RWPE2 (cell line): Measurements from ENCODE around the gene CR1L.
"Not testable (repeated sequence)": the region's sequence is repeated elsewhere in the genome, so short reads cannot be mapped to it uniquely, and the experiment has no call there.

Experiments
- ATAC-seq: fragments of 200-7000 bp; cut with Tn5 transposase; 3 replicates; pipeline ENCODE4 v1.9.1; 2021; ENCODE audit warnings: low read depth
- DNase-seq: peaks from one replicate; pipeline ENCODE4 v3.0.0-alpha.2; 2020; ENCODE audit warnings: low spot score
- H3K27ac ChIP-seq: fragments of 450-650 bp; 2 replicates; pipeline ENCODE4 v1.5.1; 2017; ENCODE audit warnings: mild to moderate bottlenecking; ENCODE audit not compliant: poor library complexity, severe bottlenecking
- H3K27me3 ChIP-seq: fragments of 250-450 bp; sonication (Bioruptor Pico); 2 replicates; pipeline ENCODE4 v1.5.1; 2021; ENCODE audit warnings: mild to moderate bottlenecking, moderate library complexity; ENCODE audit not compliant: insufficient read depth, poor library complexity, severe bottlenecking
- H3K36me3 ChIP-seq: fragments of 250-450 bp; sonication (Bioruptor Pico); 2 replicates; pipeline ENCODE4 v1.5.1; 2020; ENCODE audit warnings: low read depth, mild to moderate bottlenecking, moderate library complexity
- H3K4me1 ChIP-seq: fragments of 250-450 bp; sonication (Bioruptor Pico); 2 replicates; pipeline ENCODE4 v1.5.1; 2021; ENCODE audit warnings: mild to moderate bottlenecking, moderate library complexity; ENCODE audit not compliant: insufficient read depth, poor library complexity, severe bottlenecking
- H3K4me3 ChIP-seq: fragments of 250-450 bp; sonication (Bioruptor Pico); 2 replicates; pipeline ENCODE4 v1.5.1; 2021; ENCODE audit warnings: mild to moderate bottlenecking, moderate library complexity; ENCODE audit not compliant: severe bottlenecking
- H3K9me3 ChIP-seq: fragments of 250-450 bp; sonication (Bioruptor Pico); 2 replicates; pipeline ENCODE4 v1.5.1; 2021; ENCODE audit warnings: mild to moderate bottlenecking, moderate library complexity; ENCODE audit not compliant: severe bottlenecking
- TF ChIP-seq, protein P1 (sequence below): fragments of 450-650 bp; IDR thresholded peaks from one replicate; pipeline ENCODE4 v1.5.1; 2017; ENCODE audit warnings: mild to moderate bottlenecking, moderate library complexity; ENCODE audit not compliant: poor library complexity, severe bottlenecking

CR1L gene

DNA sequence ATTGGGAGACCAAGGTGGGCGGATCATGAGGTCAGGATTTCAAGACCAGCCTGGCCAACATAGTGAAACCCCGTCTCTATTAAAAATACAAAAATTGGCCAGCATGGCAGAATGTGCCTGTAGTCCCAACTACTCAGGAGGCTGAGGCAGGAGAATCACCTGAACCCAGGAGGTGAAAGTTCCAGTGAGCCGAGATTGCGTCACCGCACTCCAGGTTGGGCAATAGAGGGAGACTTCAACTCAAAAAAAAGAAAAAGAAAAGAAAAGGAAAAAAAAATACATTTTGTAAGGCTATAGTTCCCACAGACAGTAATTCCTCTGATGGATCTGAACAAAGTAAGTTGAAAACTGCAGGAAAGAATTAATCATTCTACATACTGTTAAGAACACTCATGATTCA is 58.8 kb downstream of the CR1L start:
- Histone ChIP-seq H3K27me3 (no peaks in the 10 kb centered on the region), H3K36me3 (no peaks in the 10 kb centered on the region), H3K4me3 (no peak overlapping the region), H3K27ac (no peak overlapping the region), H3K9me3 (no peaks in the 10 kb centered on the region), H3K4me1 (peaks cover 7% of the 10 kb centered on the region)
- no peak for ATAC-seq
- DNase-seq: no peak
- TF ChIP-seq, protein P1, sequence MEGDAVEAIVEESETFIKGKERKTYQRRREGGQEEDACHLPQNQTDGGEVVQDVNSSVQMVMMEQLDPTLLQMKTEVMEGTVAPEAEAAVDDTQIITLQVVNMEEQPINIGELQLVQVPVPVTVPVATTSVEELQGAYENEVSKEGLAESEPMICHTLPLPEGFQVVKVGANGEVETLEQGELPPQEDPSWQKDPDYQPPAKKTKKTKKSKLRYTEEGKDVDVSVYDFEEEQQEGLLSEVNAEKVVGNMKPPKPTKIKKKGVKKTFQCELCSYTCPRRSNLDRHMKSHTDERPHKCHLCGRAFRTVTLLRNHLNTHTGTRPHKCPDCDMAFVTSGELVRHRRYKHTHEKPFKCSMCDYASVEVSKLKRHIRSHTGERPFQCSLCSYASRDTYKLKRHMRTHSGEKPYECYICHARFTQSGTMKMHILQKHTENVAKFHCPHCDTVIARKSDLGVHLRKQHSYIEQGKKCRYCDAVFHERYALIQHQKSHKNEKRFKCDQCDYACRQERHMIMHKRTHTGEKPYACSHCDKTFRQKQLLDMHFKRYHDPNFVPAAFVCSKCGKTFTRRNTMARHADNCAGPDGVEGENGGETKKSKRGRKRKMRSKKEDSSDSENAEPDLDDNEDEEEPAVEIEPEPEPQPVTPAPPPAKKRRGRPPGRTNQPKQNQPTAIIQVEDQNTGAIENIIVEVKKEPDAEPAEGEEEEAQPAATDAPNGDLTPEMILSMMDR: no peak

DNA sequence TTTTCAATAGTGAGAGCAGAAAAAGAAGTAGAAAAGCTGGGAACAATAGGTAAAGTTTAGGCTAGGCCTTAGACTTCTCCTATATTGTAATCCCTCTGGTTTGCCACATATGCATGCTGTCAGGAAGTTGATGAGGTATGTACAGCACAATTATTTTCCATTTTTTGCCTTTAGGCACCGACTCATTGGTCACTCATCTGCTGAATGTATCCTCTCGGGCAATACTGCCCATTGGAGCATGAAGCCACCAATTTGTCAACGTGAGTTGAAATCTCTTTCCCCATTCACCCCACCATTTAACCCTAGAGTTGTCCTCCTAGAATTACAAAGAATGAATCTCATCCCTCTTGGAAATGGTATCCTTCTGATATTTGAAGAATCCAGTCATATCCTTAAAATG is 63.1 kb downstream of the CR1L start:
- H3K27ac ChIP-seq, DNase-seq, H3K4me1 ChIP-seq, H3K36me3 ChIP-seq, H3K9me3 ChIP-seq, ATAC-seq, H3K27me3 ChIP-seq, H3K4me3 ChIP-seq: not testable (repeated sequence)

DNA sequence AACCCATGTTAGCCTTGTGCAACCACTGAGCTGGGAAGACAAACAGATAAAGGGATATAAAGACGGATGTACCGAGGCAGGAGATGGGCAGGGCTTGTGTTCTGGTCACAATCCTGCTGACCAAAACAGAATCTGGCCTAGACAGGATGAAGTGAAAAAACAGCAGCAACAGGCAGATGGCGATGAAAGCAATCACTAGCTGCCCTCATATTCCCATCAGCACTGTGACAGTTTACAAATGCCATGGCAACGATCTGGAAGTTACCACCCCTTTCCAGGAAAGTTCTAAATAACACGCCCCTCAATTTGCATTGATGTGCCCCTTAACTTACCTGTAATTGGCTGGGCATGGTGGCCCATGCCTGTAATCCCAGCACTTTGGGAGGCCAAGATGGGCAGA is 66.4 kb downstream of the CR1L start:
- Histone ChIP-seq H3K27me3 (no peaks in the 10 kb centered on the region), H3K4me3 (no peak overlapping the region), H3K9me3 (no peaks in the 10 kb centered on the region), H3K27ac (no peak overlapping the region), H3K36me3 (no peaks in the 10 kb centered on the region), H3K4me1 (peaks cover 7% of the 10 kb centered on the region)
- no peak for DNase-seq
- TF ChIP-seq, protein P1: no peak
- ATAC-seq: no peak

DNA sequence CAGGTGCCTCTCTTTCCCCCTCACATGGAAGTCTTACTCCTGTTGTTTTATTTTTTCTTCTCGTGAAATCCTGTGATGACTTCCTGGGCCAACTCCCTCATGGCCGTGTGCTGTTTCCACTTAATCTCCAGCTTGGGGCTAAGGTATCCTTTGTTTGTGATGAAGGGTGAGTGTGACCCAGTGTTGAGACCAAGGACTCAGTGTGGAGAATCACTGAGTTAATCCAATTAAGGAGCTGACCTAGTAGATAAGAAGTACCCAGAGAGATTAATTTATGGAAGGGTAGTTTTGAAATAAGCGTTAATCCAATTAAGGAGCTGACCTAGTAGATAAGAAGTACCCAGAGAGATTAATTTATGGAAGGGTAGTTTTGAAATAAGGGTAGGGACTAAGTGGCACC is 67.8 kb downstream of the CR1L start:
- H3K9me3 ChIP-seq, ATAC-seq, H3K27ac ChIP-seq, DNase-seq, H3K4me3 ChIP-seq, H3K4me1 ChIP-seq, H3K27me3 ChIP-seq, H3K36me3 ChIP-seq: not testable (repeated sequence)

DNA sequence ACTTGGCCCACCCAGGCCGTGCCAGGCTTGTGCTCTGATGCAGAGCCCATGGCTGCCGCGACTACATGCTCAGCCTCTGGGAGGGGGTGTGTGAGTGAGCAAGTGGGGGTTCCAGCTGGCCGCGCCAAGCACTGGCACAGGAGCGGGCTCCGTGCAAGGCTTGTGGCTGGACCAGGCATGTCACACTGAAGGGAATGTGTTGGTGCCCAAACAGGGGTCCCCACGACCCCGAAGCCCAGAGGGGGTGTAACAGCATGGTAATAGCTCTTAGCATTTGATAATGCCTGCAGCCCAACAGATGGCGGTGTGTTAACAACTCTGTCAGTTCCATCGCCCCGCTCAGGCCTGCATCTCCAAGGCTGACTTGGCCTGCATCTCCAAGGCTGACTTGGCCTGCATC is 68.6 kb downstream of the CR1L start:
- Histone ChIP-seq H3K4me3 (no peak overlapping the region), H3K9me3 (no peaks in the 10 kb centered on the region), H3K27me3 (no peaks in the 10 kb centered on the region), H3K27ac (no peak overlapping the region), H3K4me1 (no peaks in the 10 kb centered on the region), H3K36me3 (no peaks in the 10 kb centered on the region)
- no peak for DNase-seq
- no peak for ATAC-seq
- TF ChIP-seq, protein P1: no peak

DNA sequence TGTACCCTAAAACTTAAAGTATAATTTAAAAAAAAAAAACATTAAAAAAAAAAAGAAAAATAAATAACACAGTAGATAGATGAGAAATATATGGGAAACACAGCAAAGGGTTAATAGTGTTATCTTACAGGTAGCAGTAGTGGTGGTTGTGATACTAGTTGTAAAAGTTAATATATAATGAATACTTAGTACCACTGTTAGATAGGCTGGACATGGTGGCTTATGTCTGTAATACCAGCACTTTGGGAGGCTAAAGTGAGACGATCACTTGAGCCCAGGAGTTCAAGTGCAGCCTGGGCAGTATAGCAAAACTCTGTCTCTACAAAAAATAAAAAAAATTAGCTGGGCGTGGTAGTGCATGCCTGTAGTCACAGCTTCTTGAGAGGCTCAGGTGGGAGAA is 74.3 kb downstream of the CR1L start:
- no peaks in the 10 kb centered on the region for H3K36me3 ChIP-seq
- no peaks in the 10 kb centered on the region for H3K4me1 ChIP-seq
- ATAC-seq (no peak), DNase-seq (no peak)
- H3K27ac ChIP-seq: no peak overlapping the region
- no peaks in the 10 kb centered on the region for H3K27me3 ChIP-seq
- no peaks in the 10 kb centered on the region for H3K9me3 ChIP-seq
- TF ChIP-seq, protein P1: no peak
- no peak overlapping the region for H3K4me3 ChIP-seq

DNA sequence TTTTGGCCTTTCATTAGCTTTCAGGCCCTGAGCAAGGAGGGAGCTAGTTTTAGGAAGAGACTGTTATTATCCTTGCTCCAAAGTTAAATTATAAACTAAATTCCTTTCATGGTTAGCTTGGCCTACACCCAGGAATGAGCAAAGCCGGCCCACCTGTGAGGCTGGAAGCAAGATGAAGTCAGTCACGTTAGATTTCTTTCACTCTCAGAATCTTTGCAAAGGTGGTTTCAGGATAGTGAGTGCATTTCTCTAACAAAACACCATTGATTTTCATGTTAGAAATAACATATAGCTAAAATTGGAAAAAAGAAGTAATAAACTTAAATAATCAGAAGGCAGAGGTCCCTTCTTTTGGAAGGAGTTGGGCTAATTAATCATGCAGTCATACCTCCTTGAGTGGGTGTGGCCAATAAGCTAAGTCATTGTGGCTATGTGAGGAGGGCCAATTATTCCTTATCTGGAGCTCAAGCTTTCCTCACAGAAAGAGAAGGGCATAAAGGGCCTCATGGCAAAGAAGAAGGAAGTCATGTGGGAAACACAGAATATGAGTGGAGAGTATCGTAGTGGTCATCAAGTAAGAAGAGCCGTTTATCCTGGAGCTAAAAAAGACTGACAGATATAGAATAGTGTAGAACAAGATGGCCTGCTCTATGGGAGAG is 83.4 kb downstream of the CR1L start:
- not testable (repeated sequence) for DNase-seq, H3K36me3 ChIP-seq, ATAC-seq, H3K27me3 ChIP-seq, H3K9me3 ChIP-seq, H3K27ac ChIP-seq, H3K4me1 ChIP-seq, H3K4me3 ChIP-seq

DNA sequence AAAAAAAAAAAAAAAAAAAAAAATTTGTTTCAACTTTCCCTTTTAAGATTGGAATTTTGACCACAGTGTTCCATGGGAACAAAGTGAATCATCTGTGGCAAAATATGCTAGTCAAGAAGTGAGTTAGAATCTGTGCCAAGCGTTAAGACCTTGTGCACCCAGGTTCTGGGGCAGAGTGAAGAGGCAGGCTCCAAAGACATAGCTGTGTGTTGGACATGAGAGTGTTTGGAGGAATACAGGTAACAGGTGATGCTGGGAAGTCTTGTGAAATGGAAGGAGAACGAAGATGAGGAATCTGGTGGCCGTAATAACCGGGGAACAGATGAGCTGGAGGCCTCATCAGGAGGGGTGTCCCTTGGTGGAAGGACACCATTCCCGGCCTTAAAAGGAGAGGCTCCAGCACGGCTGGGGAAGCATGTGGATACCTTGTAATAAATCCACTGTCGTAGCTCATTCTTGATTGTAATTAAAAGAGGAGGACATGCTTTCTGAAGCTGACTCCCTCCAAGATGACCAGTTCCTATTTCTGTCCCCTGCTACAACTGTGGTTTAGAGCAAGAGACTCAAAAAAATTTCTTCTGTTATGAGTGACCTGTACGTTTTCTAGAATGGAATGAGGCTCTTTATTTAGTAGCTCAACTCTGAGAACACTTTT is 92.7 kb downstream of the CR1L start:
- not testable (repeated sequence) for H3K4me1 ChIP-seq, DNase-seq, H3K36me3 ChIP-seq, H3K27ac ChIP-seq, H3K27me3 ChIP-seq, ATAC-seq, H3K9me3 ChIP-seq, H3K4me3 ChIP-seq
